GM18873 (cell line): ENCODE results near the gene MAN1B1.

Source experiments
- ATAC-seq: cut with Tn5 transposase; IDR thresholded peaks from one replicate; pipeline ENCODE4 v1.9.1; 2021; ENCODE audit warnings: mild to moderate bottlenecking, moderate library complexity, moderate number of reproducible peaks; ENCODE audit not compliant: unreplicated experiment, low FRiP score

MAN1B1 gene

GRCh38 chr9:137067860-137068538 is 18.8 kb upstream of the MAN1B1 start:
- ATAC-seq = no peak

DNA sequence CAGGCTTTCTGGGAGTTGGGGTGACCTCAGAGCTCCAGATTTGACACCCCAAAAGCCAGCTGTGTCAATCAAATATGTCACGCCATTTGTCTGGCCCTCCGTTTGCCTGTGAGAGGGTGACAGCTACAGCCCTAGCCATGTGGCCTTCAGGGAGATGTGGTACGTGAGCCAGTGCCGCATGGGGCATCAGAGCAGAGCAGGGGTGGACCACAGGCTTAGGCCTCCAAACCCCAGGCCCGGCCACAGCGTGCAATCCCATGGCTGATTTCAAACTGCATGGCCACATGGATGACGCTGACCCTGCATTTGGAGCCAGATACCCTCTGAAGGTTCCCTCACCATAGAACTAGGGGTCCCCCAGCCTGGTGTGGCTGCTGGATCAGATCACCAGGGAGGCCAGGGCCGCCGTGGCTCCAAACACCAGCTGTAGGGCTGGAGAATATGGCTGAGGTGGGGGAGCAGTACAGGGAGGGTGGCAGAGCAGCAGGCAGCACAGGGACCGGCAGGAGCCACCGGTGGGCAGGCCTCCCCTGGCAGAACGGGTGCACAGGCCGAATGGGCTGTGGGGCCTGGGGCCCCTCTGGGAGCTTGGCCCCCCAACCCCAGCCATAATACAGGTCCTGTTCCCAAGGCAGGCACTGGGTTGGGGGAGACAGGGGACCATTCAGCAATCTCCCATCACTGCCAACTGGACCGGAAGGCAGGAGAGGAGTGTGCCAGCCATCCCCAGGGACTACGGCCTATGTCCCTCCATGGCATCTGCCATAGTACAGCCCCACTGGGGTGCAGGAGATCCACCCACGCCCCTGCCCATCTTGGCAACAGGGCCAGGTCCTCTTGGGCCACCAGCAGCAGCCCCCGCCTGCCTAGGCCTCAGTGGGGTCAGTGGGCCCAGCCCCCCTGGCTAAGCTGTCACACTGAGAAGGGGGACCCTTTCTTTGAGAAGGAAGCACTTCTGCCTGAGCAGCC is 18.0 kb upstream of the MAN1B1 start:
- no peak for ATAC-seq

DNA sequence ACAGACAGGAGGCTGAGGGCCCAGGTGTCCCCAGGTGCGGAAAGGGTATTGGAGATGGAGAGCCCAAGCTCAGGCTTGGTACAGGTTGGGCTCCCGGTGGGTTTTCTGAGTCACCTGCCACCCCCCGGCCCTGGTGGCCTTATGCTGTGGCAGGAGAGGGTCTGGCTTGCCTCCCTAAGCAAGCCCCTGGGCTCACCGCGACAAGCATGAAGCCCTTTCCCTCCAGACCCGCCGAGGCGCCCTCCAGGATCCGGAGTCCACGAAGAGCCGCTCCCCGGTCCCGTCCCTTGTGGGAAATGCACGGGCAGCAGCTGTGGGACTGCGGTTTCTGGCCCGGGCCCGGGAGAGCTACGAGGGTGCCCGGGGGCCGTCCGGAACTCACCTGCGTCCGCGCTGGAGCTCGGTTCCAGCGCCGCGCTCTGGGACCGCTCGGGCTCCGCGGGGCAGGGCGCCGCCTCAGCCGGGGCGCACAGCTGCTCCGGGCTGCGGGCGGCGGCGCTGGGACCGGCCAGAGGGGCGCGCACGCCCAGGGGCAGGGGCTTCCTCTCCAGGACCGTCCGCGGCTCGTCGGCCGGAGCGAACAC is 17.2 kb upstream of the MAN1B1 start:
- no peak for ATAC-seq

DNA sequence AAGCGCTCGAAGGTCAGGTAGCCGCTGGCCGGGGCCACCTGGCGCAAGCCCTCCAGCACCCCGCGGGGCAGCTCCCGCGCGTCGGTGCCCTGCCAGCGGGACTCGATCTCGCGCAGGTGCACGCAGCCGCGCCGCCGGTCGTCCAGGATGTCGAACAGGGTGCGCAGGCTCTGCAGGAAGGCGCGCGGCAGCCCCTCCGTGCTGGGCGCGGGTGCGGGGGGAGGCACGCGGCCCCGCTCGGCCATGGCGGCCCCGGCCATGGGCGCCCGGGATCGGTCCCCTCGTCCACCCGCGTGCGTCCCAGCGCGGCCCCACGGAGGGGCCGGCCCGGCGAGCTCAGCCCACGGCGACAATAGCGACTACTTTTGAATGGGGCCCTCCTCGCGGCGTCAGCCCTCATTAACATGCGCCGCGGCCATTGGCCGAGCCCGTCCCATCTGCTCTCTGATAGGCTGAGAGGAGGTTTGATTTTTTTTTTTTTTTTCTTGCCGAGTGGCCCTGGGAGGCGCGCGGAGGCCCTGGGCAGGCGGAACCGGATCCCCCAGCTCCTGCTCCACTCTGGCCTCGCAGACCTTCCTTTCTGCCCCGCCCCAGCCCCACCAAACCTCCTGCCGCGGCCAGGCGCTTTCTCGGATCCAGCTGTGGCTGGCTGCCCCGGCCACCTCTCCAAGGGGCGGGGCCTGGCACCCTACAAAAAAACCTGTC is 16.4 kb upstream of the MAN1B1 start, which contains the start of gene SAPCD2:
Gene SAPCD2, minus strand, starts transcription at position 357 of the 705 bp plus-strand sequence. Its CDS starts 97 bp downstream, at position 260.
- peak; percentile 77 for ATAC-seq

GRCh38 chr9:137070906-137071275 is 15.9 kb upstream of the MAN1B1 start:
- no peak for ATAC-seq

DNA sequence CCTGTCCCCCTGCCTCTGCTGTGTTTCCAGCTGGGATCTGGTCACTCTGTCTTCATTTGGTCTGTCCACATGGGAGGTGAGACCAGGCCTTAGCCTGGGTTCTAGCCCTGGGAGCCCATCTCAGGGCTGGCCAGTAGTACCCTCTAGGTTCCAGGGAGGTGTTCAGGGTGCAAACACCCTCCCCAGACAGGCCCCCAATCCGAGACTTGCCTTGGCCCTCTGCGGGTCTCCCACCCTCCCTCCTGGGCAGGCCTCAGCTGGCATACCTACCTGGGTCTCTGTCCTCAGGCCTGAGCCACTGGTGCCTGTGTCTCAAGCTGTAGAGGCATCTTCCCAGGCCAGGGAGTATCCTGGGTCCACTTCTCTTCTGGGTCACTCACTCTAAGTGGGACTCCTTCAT is 15.5 kb upstream of the MAN1B1 start:
- ATAC-seq = no peak

DNA sequence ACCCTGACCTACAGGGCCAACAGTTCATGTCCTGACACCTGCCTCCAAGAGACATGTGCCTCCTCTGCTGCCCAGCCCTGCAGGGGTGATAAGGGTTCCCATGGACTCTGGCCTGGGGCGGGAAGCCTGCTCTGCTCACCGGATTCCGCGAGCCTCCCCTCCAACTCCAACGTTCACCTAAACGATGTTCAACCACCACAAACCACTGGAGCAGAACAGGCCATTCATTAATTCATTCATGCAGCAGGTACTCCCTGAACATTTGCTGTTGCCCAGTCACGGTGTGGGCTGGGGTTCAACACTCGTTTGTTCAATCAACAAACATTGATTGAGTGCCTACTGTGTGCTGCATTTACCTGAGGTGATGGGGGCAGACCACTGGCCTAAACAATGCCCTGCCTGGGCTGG is 12.8 kb upstream of the MAN1B1 start:
- no peak for ATAC-seq

GRCh38 chr9:137074657-137075274 is 12.0 kb upstream of the MAN1B1 start:
- no peak for ATAC-seq

- ATAC-seq = no peak
Observed at GRCh38 chr9:137075275-137075775, 11.5 kb upstream of the MAN1B1 start.

GRCh38 chr9:137076636-137077009 is 10.2 kb upstream of the MAN1B1 start:
- ATAC-seq = no peak

- ATAC-seq = no peak
Observed at GRCh38 chr9:137077010-137077747, 9.6 kb upstream of the MAN1B1 start, which contains the start of gene UAP1L1. TSS of gene UAP1L1 (plus strand) at chr9:137077517. CDS start at chr9:137077533, 16 bp downstream.

DNA sequence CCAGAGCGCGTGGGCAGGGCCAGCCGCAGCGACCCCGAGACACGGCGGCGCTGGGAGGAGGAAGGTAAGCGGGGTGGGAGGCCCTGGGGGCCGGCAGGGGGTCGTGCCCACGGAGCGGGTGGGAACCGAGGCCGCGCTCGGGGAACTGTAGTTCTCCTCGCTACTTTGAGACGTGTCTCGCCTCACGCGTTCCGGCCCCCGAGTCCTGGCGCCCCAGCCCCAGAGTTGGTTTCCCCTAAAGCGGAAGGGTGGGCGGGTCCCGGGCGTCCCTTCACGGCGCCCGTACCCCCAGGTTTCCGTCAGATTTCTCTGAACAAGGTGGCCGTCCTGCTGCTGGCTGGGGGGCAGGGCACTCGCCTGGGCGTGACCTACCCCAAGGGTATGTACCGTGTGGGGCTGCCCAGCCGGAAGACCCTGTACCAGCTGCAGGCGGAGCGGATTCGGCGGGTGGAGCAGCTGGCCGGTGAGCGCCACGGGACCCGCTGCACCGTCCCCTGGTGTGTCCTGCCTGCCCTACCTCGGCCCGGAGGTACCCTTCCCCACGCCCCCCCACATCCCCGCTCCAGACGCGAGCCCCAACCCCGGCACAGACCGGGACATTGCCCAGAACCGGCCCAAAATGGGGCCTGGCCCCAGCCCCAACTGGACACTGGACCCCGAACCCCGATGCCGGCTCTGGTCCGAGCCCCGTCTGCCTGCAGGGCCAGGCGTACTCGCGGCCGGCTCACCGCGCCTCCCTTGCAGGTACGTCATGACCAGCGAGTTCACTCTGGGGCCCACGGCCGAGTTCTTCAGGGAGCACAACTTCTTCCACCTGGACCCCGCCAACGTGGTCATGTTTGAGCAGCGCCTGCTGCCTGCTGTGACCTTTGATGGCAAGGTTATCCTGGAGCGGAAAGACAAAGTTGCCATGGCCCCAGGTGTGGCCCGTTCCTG is 8.8 kb upstream of the MAN1B1 start:
- ATAC-seq = no peak

GRCh38 chr9:137078701-137079400 is 7.9 kb upstream of the MAN1B1 start:
- no peak for ATAC-seq

- no peak for ATAC-seq
Observed at GRCh38 chr9:137079401-137079787, 7.4 kb upstream of the MAN1B1 start.

DNA sequence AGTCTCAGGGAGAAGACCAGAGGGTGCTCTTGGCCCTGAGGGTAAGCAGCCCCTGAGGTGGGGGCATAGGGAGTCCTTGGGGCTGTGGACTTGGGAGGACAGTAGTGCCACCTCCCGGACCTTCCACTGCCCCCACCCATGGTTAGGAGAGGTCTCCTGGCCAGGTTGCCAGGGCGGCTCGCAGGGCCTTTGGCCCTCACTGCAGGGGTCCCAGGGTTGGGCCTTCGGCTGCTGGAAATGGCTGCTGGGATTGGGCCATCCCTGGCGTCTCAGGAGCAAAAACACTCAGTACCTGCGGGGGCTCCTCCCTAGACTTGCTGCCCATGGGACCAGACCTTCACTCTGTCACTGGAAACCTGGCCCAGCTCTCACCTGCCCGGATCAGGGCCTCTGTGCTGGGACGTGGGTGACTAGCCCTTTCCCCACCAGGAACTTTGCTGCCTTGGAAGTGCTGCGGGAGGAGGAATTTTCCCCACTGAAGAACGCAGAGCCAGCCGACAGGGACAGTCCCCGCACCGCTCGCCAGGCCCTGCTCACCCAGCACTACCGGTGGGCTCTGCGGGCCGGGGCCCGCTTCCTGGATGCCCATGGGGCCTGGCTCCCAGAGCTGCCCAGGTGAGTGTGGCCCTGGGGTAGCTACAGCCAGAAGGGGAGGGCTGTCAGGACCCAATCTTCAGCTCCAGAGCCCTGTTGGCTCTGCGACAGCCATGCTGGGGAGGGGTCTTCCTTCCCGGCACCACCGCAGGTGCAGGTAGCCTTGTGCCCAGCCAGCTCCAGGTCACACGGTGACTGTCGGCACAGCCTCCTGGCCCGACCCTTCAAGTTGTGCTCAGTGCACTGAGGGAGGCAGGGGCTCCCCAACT is 6.3 kb upstream of the MAN1B1 start:
- ATAC-seq = no peak

DNA sequence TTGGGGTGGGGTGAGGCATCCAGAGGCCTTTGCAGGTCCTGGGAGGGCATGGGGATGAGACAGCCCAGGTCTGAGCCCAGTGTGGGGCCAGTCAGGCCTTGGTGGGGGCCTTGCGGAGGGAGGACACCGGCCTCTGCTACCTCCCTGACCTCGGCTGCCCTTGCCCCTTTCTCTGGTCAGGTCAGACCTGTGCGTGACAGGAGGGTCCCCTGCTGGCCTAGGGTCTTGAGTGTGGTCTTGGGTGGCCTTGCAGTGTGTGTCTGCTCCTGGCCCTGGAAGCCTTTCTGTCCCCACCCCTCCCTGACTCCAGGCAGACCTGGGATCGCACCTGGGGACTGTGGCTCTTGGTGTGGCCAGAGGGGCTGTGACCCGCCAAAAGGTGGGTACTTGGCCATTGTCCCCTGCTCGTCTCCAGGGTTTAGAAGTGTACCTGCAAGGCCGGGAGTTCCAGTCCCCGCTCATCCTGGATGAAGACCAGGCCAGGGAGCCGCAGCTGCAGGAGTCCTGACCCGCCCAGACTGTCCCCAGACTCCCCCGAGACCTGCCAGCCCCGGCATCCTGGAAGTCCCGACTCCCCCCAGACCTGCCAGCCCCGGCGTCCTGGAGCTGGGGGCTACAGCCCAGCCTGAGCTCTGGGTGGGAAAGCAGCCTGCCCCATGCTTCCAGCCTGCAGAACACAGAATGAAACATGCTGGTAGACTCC is 4.4 kb upstream of the MAN1B1 start:
- ATAC-seq = no peak
